ENCODE data around the gene WDR93. TPM values are rescaled to one million over a fixed set of nuclear protein-coding genes. Genes with fewer than 3 reads are reported as not detected.

Gene WDR93
- total RNA-seq, 1 experiment from 2014 or later = 0.16 TPM

DNA sequence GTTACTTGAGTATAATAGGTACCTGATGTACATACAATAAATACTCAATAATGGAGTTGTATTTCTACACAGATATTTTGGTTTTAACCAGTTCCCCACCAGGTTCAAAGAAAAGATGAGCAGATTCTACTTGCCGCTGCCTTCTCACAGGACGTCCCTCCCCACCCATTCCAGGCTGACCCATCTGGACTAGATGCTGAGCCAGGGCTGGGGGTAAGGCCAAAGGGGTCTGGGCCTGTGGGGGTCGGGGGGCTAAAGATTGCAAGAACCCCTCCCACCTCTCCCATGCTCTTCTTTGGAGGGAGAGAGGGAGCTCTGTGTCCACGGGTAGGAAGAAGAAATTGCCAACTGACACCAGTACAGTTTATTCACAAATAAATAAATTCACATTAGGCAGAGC is 58.9 kb downstream of the WDR93 start:
- no peak for DNase-seq
- Histone ChIP-seq H3K9me3 (no peaks in the 10 kb centered on the region), H3K4me1 (peaks cover 6% of the 10 kb centered on the region; the same call in 1 of the 2 replicates), H3K4me3 (ENCODE audit: low read depth, low read length) (no peak overlapping the region), H3K36me3 (ENCODE audit: control insufficient read depth, insufficient read depth, low read length) (no peaks in the 10 kb centered on the region), H3K27me3 (replicated peaks; ENCODE audit: control insufficient read depth, insufficient read depth, low read length) (no peaks in the 10 kb centered on the region)
- peak overlapping the region; percentile 62 for H3K4me3 Mint-ChIP-seq (ENCODE audit: unreplicated experiment)
- POLR2A ChIA-PET = no interaction called here
- no peaks in the 10 kb centered on the region for H3K9me3 Mint-ChIP-seq (ENCODE audit: unreplicated experiment)
- no TSS peak for BruUV-seq (replicated peaks)
- TF ChIP-seq, protein P1, sequence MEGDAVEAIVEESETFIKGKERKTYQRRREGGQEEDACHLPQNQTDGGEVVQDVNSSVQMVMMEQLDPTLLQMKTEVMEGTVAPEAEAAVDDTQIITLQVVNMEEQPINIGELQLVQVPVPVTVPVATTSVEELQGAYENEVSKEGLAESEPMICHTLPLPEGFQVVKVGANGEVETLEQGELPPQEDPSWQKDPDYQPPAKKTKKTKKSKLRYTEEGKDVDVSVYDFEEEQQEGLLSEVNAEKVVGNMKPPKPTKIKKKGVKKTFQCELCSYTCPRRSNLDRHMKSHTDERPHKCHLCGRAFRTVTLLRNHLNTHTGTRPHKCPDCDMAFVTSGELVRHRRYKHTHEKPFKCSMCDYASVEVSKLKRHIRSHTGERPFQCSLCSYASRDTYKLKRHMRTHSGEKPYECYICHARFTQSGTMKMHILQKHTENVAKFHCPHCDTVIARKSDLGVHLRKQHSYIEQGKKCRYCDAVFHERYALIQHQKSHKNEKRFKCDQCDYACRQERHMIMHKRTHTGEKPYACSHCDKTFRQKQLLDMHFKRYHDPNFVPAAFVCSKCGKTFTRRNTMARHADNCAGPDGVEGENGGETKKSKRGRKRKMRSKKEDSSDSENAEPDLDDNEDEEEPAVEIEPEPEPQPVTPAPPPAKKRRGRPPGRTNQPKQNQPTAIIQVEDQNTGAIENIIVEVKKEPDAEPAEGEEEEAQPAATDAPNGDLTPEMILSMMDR (IDR thresholded peaks at IDR 0.05; ENCODE audit: insufficient read depth in 1 of 2, low read depth in 1 of 2, low read length in 1 of 2, severe bottlenecking in 1 of 2, unreplicated experiment in 1 of 2) = no peak
- no peak overlapping the region for H3K27ac Mint-ChIP-seq (ENCODE audit: unreplicated experiment)
- intact Hi-C loops (cut with micrococcal nuclease; ENCODE audit: unreplicated experiment) = no loop called here
- peaks cover 2% of the 10 kb centered on the region for H3K4me1 Mint-ChIP-seq (ENCODE audit: low read depth, unreplicated experiment)
- no peaks in the 10 kb centered on the region for H3K36me3 Mint-ChIP-seq (ENCODE audit: insufficient read depth, unreplicated experiment)
- H3K27me3 Mint-ChIP-seq (ENCODE audit: insufficient read depth, unreplicated experiment) = no peaks in the 10 kb centered on the region
- CTCF ChIA-PET = interaction anchor here (0.6 to 1.8 kb wide), 4 partner anchors 9 to 144 kb away, joined by 3 to 11 read pairs (median 6); partner anchors contain the start of gene AP3S2

DNA sequence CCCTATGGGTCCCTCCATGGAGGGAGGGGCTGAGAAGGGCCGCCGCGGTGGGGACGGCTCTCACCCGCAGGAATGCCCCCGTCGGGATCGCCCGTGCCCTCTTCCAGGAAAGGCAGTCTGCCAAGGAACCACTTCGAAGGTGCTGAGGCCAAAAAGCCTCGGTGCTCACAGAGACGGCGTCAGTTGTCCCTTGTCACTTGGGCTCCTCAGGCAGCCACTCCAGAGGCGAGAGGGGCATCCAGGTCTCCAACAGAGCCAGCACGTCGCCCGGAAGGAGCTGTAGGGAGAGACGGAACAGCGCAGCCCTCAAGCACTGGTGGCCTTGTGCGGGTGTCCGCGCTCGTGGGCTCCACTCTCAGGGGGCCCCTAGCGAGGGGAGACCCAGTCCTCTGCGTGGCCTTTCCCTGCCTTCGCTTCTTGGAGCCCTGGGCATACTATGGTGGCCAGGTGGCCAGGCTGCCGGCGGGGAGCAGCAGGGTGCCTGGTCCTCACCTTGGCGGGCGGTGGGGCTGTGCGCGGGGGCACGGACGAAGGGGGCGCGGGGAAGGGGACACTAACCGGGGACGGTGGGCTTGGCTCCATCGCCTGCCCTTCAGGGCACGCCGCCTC is 59.4 kb downstream of the WDR93 start:
- no peaks in the 10 kb centered on the region for H3K27me3 ChIP-seq (replicated peaks; ENCODE audit: control insufficient read depth, insufficient read depth, low read length)
- no peaks in the 10 kb centered on the region for H3K27me3 Mint-ChIP-seq (ENCODE audit: insufficient read depth, unreplicated experiment)
- ChIA-PET CTCF (interaction anchor here (0.6 to 1.8 kb wide), 7 partner anchors 9 to 144 kb away, joined by 3 to 14 read pairs (median 4); partner anchors contain the start of gene AP3S2), POLR2A (interaction anchor here (0.9 kb wide), 1 partner anchor 10 kb away, joined by 3 read pairs; no protein-coding TSS in a partner anchor)
- TF ChIP-seq, protein P1 (IDR thresholded peaks at IDR 0.05; ENCODE audit: insufficient read depth in 1 of 2, low read depth in 1 of 2, low read length in 1 of 2, severe bottlenecking in 1 of 2, unreplicated experiment in 1 of 2) = no peak
- no peaks in the 10 kb centered on the region for H3K9me3 Mint-ChIP-seq (ENCODE audit: unreplicated experiment)
- H3K9me3 ChIP-seq = no peaks in the 10 kb centered on the region
- BruUV-seq (replicated peaks) = no TSS peak
- no peak for DNase-seq
- intact Hi-C loops (cut with micrococcal nuclease; ENCODE audit: unreplicated experiment) = no loop called here
- H3K4me1 Mint-ChIP-seq (ENCODE audit: low read depth, unreplicated experiment) = peaks cover 8% of the 10 kb centered on the region
- peak overlapping the region; percentile 62 for H3K4me3 Mint-ChIP-seq (ENCODE audit: unreplicated experiment)
- H3K36me3 Mint-ChIP-seq (ENCODE audit: insufficient read depth, unreplicated experiment) = no peaks in the 10 kb centered on the region
- peaks cover 11% of the 10 kb centered on the region for H3K4me1 ChIP-seq
- no peaks in the 10 kb centered on the region for H3K36me3 ChIP-seq (ENCODE audit: control insufficient read depth, insufficient read depth, low read length)
- no peak overlapping the region for H3K27ac Mint-ChIP-seq (ENCODE audit: unreplicated experiment)
- peak overlapping the region; percentile 59 for H3K4me3 ChIP-seq (ENCODE audit: low read depth, low read length)

DNA sequence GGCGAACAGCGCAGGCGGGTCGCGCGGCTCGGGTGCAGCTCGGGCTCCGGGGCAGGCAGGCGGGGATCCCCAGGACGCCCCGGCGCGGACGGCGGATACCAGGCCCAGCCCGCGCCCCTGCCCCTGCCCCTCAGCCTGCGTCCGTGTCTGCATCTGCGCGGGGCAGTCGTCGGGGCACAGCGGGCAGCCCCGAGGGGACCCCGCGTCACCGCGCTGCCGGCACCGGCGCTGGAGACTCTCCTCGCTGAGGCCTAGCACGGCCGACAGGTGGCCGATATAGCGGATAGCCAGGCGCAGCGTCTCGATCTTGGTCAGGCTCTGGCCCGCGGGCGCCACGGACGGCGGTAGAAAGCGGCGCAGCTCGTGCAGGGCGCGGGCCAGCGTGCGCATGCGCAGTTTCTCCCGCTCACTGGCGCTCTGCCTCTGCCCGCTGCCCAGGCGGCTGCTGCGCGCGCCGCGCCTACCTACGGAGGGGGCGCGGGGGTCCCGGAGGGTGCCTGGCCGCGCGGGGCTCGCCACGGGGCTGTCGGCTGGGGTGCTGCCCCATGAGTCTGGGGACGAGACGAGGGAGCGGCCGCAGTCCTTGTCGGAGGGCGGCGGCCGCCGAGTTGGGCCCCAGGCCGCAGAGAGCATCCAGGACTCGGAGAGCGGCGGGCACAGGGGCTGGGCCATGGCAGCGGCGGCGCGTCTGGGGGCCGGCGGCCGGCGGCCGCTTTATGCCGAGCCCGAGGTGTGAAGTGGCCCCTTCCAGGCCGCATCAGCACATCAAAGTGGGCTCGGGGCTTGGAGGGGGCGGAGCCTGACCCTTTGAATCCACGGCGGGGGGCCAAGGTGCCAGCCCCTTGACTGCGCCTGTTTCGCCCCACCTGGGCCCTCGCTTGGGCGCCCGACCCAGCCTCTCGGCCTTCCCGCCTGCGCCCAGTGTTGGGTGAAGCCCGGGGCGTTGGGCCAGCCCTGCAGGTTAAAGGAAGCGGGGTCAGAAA is 60.2 kb downstream of the WDR93 start, which contains the start of gene MESP1:
Gene MESP1, minus strand, starts transcription at position 690 of the 983 bp plus-strand sequence. Its CDS starts 18 bp downstream, at position 672.
- no peak within 1 kb of the TSS for H3K27ac Mint-ChIP-seq (ENCODE audit: unreplicated experiment)
- intact Hi-C loops (cut with micrococcal nuclease; ENCODE audit: unreplicated experiment) = no loop called here
- H3K9me3 Mint-ChIP-seq (ENCODE audit: unreplicated experiment) = no peaks in the 10 kb centered on the region

More for the DNA sequence above, 60.2 kb downstream of the WDR93 start, which contains the start of gene MESP1:
- peak; percentile 92 to 95 for DNase-seq
- Mint-ChIP-seq H3K4me1 (ENCODE audit: low read depth, unreplicated experiment) (peaks cover 9% of the 10 kb centered on the region), H3K27me3 (ENCODE audit: insufficient read depth, unreplicated experiment) (no peaks in the 10 kb centered on the region), H3K4me3 (ENCODE audit: unreplicated experiment) (peak within 1 kb of the TSS; percentile 62), H3K36me3 (ENCODE audit: insufficient read depth, unreplicated experiment) (no peaks in the 10 kb centered on the region)
- Histone ChIP-seq H3K4me3 (ENCODE audit: low read depth, low read length) (peak within 1 kb of the TSS; percentile 59), H3K9me3 (no peaks in the 10 kb centered on the region), H3K27me3 (replicated peaks; ENCODE audit: control insufficient read depth, insufficient read depth, low read length) (no peaks in the 10 kb centered on the region), H3K36me3 (ENCODE audit: control insufficient read depth, insufficient read depth, low read length) (no peaks in the 10 kb centered on the region), H3K4me1 (peaks cover 13% of the 10 kb centered on the region)
- CTCF ChIA-PET = interaction anchor here (1.0 to 1.8 kb wide), 6 partner anchors 10 to 138 kb away, joined by 3 to 14 read pairs (median 6); no protein-coding TSS in a partner anchor
- TF ChIP-seq, protein P1 (IDR thresholded peaks at IDR 0.05; ENCODE audit: insufficient read depth in 1 of 2, low read depth in 1 of 2, low read length in 1 of 2, severe bottlenecking in 1 of 2, unreplicated experiment in 1 of 2) = peak; percentile 83 to 85
- no TSS peak for BruUV-seq (replicated peaks)
- POLR2A ChIA-PET = interaction anchor here (0.9 kb wide), 1 partner anchor 11 kb away, joined by 3 read pairs; no protein-coding TSS in a partner anchor

Data from Caco-2 (cell line).